Middle frontal gyrus (tissue), 1 donor: Measurements from ENCODE around the gene RPL21.

Experiments
- DNase-seq: peaks from one replicate; pipeline ENCODE4 v3.0.0-alpha.2; 2015; ENCODE audit warnings: low spot score; ENCODE audit errors: extremely low spot score

Gene RPL21

DNA sequence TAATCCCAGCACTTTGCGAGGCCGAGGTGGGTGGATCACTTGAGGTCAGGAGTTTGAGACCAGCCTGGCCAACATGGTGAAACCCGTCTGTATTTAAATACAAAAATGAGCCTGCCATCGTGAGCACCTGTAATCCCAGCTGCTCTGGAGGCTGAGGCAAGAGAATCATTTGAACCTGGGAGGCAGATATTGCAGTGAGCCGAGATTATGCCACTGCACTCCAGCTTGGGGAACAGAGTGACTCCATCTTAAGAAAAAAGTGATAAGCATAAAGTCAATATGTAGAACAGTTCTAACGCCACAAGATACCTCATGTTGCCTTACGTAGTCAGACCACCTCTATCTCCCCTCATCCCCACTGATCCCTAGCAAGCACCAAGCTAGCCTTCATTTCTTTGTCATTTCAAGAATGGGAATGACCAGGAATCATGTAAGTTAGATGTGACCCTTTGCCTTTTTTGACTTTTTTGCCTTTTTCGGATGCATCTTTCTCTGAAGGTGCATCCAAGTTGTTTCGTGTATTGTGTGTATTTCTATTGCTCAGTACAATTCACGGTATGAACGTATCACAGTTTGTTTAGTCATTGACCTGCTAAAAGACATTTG lies 6.4 kb downstream of the RPL21 start:
- DNase-seq, result no peak

DNA sequence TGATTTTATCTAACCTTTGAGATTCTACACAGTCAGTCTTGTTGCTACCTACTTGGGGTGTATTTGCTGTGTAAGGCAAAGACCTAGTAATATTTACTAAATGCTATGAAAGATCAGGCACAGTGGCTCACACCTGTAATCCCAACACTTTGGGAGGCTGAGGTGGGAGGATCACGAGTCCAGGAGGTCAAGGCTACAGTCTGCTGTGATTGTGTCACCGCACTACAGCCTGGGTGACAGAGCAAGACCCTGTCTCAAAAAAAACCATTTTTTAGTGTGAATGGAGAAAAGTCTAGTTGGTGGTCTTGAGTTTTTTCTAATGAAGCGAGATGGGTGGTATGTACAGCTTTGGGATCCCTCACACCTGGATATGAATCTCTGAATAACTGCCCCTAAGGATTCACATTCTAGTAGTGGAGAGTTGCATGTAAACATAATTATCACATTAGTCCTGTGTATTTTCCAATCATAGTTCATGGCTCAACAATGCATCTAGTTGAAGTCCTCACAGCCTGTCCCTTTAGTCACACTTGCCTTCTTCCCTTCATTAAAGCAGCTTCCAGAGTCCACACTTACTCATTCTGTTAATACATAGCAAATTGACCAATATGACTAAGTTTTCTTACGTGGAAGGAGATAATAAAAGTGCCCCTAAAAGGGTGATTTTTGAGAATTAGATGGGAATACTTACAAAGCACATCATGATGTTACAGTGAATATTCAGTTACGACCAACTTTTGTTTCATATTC lies 7.5 kb downstream of the RPL21 start:
- no peak for DNase-seq

DNA sequence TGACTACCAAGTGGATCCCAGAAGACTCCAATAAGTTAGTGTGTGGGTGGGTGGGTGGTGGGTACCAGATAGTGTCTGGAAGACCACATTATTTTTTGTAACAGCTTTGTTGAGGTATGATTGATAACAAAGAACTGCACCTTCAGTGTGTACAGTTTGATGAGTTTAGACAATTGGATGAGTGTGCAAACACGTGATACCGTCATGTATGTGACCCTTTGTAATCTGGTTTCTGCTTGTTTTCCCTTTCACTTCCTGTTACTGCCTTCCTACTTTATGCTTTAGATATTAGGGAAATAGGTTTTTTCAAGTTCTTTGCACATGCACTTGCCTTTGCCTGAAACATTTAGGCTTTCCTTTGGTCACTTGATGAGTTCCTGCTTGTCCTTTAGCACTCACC lies 8.5 kb downstream of the RPL21 start:
- no peak for DNase-seq

DNA sequence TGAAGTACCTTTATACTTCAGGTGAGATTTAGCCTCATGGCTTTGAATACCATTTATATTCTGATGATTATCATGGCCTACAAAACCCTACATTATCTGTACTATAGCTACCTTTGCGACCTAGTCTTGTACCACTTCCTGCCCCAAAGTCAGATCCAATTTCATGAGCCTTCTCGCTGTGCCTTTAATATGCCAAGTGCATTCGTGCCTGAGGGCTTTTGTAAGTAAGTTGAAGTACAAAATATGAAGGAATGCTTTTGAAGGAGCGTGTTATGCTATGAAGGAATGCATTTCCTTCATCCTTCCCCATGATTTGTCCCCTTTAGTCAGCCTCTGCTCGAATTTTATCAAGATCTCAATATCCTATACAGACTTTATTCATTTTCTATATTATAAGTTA lies 10.0 kb downstream of the RPL21 start:
- DNase-seq, result no peak

- DNase-seq, result no peak
Observed at GRCh38 chr13:27263438-27263837, 12.1 kb downstream of the RPL21 start.

- no peak for DNase-seq
Observed at GRCh38 chr13:27264181-27264580, 12.8 kb downstream of the RPL21 start.

DNA sequence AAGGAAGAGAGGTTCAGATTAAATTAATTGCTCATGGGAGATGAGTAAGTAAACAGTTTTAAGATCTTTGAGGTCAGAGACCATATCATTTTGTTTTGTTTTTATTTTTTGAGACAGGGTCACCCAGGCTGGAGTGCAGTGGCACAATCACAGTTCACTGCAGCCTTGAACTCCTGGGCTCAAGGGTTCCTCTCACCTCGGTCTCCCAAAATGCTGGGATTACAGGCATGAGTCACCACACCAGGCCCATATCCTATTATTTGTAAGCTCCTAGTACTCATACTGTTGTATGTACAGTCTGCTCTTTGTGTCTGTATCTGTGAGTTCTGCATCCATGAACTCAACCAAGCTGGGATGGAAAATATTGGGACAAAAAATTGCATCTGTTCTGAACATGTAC lies 13.3 kb downstream of the RPL21 start:
- DNase-seq, result no peak

DNA sequence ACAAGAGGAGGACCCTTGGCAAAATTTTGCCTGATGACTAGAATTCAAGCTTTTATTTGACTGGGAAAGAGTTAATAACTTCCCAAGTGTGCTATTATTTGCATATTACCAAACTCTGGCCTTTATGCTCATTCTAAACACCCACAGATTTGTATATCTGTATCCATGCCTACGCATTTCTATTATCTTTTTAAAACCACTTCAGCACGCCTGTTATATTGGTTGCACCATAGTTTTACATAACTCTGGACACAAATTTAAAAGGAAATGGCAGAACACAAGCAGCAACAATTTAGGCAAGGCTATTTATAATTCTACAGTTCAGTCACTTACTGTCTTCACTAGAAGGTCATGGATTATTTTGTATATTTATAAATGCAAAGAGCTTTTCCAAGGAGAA lies 15.6 kb downstream of the RPL21 start:
- DNase-seq, result no peak

DNA sequence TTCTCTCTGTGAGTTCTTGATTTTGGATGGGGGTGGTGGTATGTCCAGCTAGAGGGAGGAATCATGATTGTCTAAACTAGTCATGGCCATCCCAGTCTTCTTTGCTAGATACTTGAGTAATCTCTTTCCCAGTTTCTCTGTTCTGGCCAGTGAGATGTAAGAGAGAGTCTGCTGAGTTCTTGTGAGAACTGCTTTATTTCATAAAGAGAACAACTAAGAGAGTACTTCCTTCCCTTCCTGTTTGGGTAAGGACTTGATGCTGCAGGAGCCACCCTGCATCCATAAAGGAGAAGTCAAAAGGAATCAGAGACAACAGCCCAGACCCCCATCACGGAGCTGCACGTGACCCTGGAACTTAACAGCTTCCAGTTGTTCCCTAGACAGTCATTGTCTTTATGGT lies 16.2 kb downstream of the RPL21 start:
- no peak for DNase-seq

DNA sequence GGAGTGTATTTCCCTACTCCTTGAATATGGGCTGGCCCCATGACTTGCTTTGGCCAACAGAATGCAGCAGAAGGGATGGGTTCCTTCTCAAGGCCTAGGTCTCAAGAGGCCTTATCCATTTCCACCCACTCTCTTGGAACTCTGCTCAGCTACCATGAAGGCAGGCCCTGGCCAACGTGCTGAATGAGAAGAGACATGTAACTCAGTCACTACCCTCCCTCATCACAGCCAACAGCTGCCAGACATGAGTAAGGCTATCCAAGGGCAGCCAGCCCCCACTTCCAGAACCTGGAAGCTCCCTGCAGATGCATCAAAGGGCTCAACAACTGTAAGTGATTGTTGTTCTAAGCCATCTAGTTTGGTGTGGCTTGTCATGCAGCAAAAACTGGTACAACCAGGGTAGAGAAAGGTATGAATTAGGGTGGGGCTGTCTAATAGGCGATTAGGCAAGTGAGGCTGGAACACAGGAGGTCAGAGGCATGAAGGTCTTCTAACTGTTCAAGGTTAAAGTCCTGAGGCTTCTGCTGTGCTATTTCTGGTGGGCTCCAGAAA lies 17.8 kb downstream of the RPL21 start:
- no peak for DNase-seq

- peak; percentile 80 for DNase-seq
Observed at GRCh38 chr13:27270594-27271520, 19.5 kb downstream of the RPL21 start, which contains the start of gene RASL11A. TSS of gene RASL11A (plus strand) at chr13:27270830. CDS start at chr13:27270945, 115 bp downstream.

DNA sequence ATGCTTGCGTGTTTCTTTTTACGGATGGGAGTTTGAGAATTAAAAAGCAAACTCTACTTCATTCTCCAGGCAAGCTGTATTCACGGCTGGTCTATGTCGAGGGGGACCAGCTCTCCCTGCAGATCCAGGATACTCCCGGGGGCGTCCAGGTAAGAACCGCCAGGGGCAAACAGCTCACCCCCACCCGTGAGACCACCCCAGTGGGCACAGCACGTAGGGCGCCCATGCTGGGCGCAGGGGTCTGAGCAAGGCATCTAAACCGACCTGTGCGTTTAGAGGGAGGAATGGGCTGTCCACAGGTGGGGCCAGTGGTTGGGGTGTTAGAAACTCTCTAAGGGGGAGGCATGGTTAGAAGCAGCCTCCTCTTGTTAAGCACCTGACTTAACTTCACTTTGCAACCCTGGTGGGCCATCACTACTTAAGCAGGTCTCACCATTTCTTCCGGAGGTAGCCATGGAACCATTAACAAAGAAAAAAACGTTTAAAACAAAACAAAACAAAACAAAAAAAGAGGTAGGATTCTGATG lies 20.3 kb downstream of the RPL21 start:
- DNase-seq, result no peak

DNA sequence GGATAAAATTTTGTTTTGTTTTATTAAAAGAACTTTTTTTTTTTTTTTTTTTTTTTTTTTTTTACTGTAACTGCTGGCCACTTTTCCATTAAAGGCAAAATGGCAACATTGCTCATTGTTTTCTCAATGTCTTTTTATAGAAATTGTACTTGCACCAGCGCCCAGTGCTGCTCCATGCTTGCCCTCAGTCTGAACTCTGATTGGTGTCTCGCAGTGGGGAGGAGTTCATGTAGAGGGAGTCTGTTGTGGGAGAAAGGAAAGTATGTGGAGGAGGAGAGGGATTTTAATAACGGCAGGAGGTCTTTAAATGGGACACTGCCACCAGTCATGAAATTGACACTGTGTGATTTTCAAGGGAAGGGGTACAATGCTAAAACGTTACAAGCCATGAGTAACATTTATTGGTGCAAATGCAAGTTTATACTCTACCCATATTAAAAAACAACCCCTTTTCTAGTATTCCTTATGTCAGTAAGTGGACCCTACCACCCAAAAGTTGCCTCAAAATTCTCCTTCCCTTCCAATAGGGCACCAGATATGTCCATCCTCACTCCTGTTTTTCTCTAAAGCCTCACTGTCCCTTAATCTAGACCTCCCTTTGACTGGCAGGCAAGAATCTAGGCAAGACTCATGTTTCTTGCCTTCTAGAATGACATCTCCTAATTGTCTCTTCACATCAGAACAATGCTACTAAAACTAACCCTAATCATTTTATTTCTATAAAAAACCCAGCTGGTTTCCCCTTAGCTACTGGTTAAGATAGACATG lies 22.5 kb downstream of the RPL21 start:
- no peak for DNase-seq

DNA sequence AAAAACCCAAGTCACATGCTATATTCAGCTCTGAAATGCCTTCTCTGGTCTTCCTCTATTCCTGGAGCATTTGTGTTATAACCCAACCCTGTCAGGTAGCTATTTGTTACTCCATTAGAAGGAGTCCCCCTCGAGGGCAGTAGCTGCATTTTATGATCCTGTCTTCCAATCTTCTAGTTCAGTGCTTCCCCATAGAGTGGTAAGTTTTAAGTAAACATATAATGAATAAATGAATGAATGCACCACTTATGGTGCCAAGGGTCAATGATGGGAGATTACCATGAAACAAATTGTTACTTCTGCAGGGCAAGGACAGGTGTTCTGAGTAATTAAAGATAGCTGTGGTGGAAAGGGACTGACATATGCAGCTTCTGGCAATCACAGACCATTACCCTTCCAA lies 23.3 kb downstream of the RPL21 start:
- no peak for DNase-seq

GRCh38 chr13:27276188-27276587 lies 24.8 kb downstream of the RPL21 start:
- DNase-seq, result no peak

DNA sequence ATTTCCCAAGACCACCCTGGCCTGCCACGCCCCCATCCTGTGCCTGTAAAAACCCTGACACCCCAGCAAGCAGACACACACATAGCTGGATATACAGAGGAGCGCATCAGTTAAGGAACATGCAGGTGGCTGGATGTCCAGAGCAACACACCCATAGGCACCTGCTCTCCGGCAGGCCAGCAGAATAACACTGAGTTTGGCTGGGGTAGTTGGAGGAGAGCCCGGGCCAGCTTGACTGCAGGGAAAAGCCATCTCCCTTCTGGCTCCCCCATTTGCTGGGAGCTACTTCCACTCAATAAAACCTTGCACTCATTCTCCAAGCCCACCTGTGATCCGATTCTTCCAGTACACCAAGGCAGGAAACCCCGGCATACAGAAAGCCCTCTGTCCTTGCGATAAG lies 28.1 kb downstream of the RPL21 start:
- no peak for DNase-seq

DNA sequence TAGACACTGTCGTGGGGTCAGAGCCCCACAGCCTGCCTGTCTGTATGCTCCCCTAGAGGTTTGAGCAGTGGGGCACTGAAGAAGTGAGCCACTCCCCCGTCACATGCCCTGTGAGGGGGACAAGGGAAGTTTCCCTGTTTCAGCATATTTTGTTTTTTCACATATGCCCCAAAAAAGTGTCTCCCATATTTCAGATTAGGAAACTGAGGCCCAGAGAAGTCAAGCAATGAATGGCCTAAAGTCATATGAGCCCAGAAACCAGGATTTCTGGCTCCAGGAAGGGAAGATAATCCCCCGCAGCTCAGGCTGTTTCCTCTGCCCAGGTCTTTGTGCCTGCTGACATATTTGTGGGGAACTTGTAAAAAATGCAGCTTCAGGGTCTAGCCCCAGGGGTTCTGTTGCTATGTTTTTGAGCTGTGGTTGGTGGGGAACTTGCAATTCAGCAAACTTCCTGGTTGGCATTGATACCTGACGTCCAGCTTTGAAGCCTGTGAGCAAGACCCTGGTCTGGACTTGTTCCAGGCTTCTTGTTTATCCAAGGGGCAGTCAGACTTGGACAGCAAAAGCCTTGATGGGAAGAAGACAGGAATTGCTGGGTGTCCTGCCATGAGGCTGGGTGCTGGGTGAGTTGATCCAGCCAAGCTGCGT lies 28.8 kb downstream of the RPL21 start:
- DNase-seq, result no peak

DNA sequence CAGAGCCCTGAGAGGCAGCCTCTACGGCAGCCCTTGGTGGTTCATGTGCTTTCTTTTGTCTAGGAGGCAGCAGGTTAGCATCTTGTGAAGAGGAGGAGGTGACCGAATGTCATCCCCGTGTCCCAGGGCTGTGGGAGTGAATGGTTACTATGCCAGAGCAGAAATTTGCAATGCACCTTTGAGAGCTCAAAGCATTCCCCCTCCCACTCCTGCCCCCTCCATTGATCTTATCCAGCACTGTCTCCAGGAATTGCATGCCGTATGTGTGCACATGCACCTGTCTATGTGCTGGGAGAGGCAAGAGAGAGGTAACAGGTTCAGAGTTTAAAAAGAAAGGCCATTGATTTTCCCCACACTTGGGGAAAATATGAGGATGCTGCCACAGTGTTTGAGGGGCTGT lies 29.5 kb downstream of the RPL21 start:
- no peak for DNase-seq

DNA sequence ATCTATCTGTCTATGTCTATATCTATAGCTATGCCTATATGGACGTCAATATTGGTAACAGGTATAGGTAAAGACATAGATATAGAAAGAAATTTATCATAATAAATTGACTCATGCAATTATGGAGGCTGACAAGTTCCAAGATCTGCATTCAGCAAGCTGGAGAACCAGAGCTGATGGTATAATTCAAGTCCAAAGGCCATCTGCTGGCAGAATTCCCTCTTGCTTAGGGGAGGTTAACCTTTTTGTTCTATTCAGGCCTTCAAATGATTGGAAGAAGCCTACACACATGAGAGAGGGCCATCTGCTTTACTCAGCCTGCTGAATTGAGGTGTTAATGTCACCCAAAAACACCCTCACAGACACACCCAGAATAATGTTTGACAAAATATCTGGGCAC lies 30.1 kb downstream of the RPL21 start:
- no peak for DNase-seq

GRCh38 chr13:27283906-27284493 lies 32.6 kb downstream of the RPL21 start:
- no peak for DNase-seq
